NT2/D1 (cell line): ENCODE measurements around the gene USO1.

Experiments used
- YY1 ChIP-seq: IDR thresholded peaks from 2 replicates; pipeline ENCODE4 v1.6.1; 2011; ENCODE audit not compliant: insufficient read length, insufficient read depth
- ZNF274 ChIP-seq: IDR thresholded peaks from 2 replicates; pipeline ENCODE4 v1.6.1; 2011; ENCODE audit warnings: mild to moderate bottlenecking, low read depth, low read length

DNA sequence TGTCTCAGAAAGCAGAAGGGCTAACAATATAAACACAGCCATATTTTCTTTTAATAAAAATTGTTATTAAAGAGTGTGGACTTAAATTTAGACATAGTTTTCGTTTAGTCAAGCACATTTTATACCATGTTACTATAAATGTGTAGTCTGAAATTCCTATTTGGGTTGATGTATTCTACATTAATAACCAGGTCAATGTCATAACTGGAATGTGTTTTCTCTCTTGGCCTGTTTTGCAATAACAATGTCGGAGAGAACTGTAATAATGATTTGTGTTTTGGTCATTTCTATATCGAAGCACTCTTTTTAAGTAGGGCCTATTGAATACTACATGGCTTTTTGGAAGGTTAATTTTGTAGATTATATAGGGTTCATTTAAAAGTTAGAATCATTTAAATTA lies 5.5 kb downstream of the USO1 start:
- TF ChIP-seq ZNF274: no peak
- TF ChIP-seq YY1: no peak
